Stomach (tissue), 9 donors: ENCODE results near the gene SNAP47. TPM values are rescaled to one million over a fixed set of nuclear protein-coding genes. Genes with fewer than 3 reads are reported as not detected.

ENCODE experiments used
- DNase-seq, 2 donors: peaks; one replicate each; pipeline versions ENCODE4 v3.0.0 to v3.0.0-alpha.2; 2013 to 2019
- H3K27ac ChIP-seq, 5 donors: fragments of 200-600 bp in 4 of 5; sonication (generic) in 4 of 5; one replicate each; pipeline ENCODE4 v1.5.1; 2013 to 2019; ENCODE audit warnings: mild to moderate bottlenecking in 1 of 5, moderate library complexity in 1 of 5
- H3K27me3 ChIP-seq, 3 donors: fragments of 200-600 bp; sonication (generic); one replicate each; pipeline ENCODE4 v1.5.1; 2017 to 2019; ENCODE audit warnings: mixed run types in 1 of 3
- H3K36me3 ChIP-seq, 4 donors: fragments of 200-600 bp; sonication (generic); 1 replicate in 3 of 4; 2 replicates in 1 of 4; pipeline ENCODE4 v1.5.1; 2016 to 2019
- H3K4me1 ChIP-seq, 4 donors: fragments of 200-600 bp; sonication (generic); one replicate each; pipeline ENCODE4 v1.5.1; 2016 to 2019
- H3K4me3 ChIP-seq, 4 donors: fragments of 200-600 bp; sonication (generic) in 3 of 4; one replicate each; pipeline ENCODE4 v1.5.1; 2016 to 2019; ENCODE audit warnings: mild to moderate bottlenecking in 1 of 4
- H3K9me3 ChIP-seq, 4 donors: fragments of 200-600 bp; sonication (generic); one replicate each; pipeline ENCODE4 v1.5.1; 2016 to 2019
- CTCF ChIP-seq, 7 experiments: fragments of 450-650 bp in 4 of 7; fragments of 200-600 bp in 3 of 7; sonication (generic) in 3 of 7; IDR thresholded peaks; one replicate each; pipeline ENCODE4 v1.5.1; 2016 to 2019; ENCODE audit warnings: antibody characterized with exemption in 7 of 7, control low read depth in 2 of 7, mild to moderate bottlenecking in 1 of 7
- EP300 ChIP-seq: sonication (generic); formaldehyde crosslinking; IDR thresholded peaks from one replicate; pipeline ENCODE4 v1.6.1; 2017; ENCODE audit warnings: antibody characterized with exemption
- POLR2A ChIP-seq, 4 donors: fragments of 450-650 bp; IDR thresholded peaks; one replicate each; pipeline ENCODE4 v1.6.1; 2016; ENCODE audit warnings: antibody characterized with exemption in 4 of 4, control low read depth in 2 of 4, mild to moderate bottlenecking in 1 of 4, moderate library complexity in 1 of 4
- POLR2AphosphoS5 ChIP-seq, 3 donors: sonication (generic); formaldehyde crosslinking; IDR thresholded peaks; one replicate each; pipeline ENCODE4 v1.6.1; 2016; ENCODE audit warnings: antibody characterized with exemption in 3 of 3
- WGBS, 5 donors: extraction: QIAGEN DNeasy Blood & Tissue Kit in 3 of 5; methylation state at CpG; one replicate each; pipeline versions ENCODE4 v1.1.5 to v1.1.7; 2013 to 2018; 5-methylcytosine and 5-hydroxymethylcytosine counted together
- intact Hi-C: fragments of 100-400 bp; cut with DNase I; formaldehyde crosslinking; loops from one replicate; pipeline ENCODE4 v1.15.1; 2023; ENCODE audit warnings: low total_unique reads
- polyA plus RNA-seq, 3 donors: library from polyadenylated mRNA; stranded (reverse); fragments of 200-250 nt; gene quantifications; one replicate each; pipeline ENCODE4 v1.2.3, GENCODE V29; 2013
- total RNA-seq, 5 donors: library from RNA; depleted of rRNA; stranded (reverse); fragments of >200 nt; gene quantifications; one replicate each; pipeline versions ENCODE4 v1.1.0 to v1.2.3, GENCODE V29; 2014 to 2016
- donor health status: healthy with polysubstance abuse.
- donor health status: Bipolar disorder and iron deficiency.
- donor health status: healthy.

Gene SNAP47
- total and polyA plus RNA-seq, 8 donors = 13.7 to 117 (median 27.3) TPM

GRCh38 chr1:227792216-227793078 lies 57.2 kb downstream of the SNAP47 start:
- no peak for DNase-seq
- WGBS, 5 donors = 78 to 87% (median 86%) methylated on average over 19 of the region's 19 CpGs
- Histone ChIP-seq H3K36me3 (no peaks in the 10 kb centered on the region), H3K27me3 (peaks cover 0 to 21% (median 0%) of the 10 kb centered on the region in 3 donors), H3K27ac (peak overlapping the region in 1 of 5 donors; percentile 18), H3K9me3 (no peaks in the 10 kb centered on the region), H3K4me1 (peaks cover 10 to 32% (median 28%) of the 10 kb centered on the region in 4 donors), H3K4me3 (no peak overlapping the region)
- intact Hi-C loops = no loop called here
- TF ChIP-seq CTCF (IDR thresholded peaks at IDR 0.05) (no peak), POLR2AphosphoS5 (IDR thresholded peaks at IDR 0.05) (no peak), POLR2A (IDR thresholded peaks at IDR 0.05) (no peak), EP300 (no peak)

GRCh38 chr1:227793079-227793947 lies 58.1 kb downstream of the SNAP47 start:
- Histone ChIP-seq H3K27ac (peak overlapping the region in 3 of 5 donors; percentile 43 to 61 (median 47)), H3K9me3 (no peaks in the 10 kb centered on the region), H3K4me1 (peaks cover 10 to 30% (median 24%) of the 10 kb centered on the region in 4 donors), H3K27me3 (peaks cover 0 to 21% (median 0%) of the 10 kb centered on the region in 3 donors), H3K4me3 (no peak overlapping the region), H3K36me3 (no peaks in the 10 kb centered on the region)
- no peak for TF ChIP-seq CTCF (IDR thresholded peaks at IDR 0.05)
- no peak for TF ChIP-seq EP300
- TF ChIP-seq POLR2A (IDR thresholded peaks at IDR 0.05) = no peak
- no peak for TF ChIP-seq POLR2AphosphoS5 (IDR thresholded peaks at IDR 0.05)
- WGBS, 5 donors = 82 to 88% (median 85%) methylated on average over 4 to 10 of the region's 10 CpGs
- intact Hi-C loops = no loop called here
- DNase-seq = no peak

- WGBS, 5 donors = 35 to 57% (median 55%) methylated on average over 2 to 12 of the region's 12 CpGs
- intact Hi-C loops = no loop called here
- peak overlapping the region in 3 of 5 donors; percentile 43 to 61 (median 47) for H3K27ac ChIP-seq
- H3K4me3 ChIP-seq = no peak overlapping the region
- no peaks in the 10 kb centered on the region for H3K36me3 ChIP-seq
- H3K4me1 ChIP-seq = peaks cover 5 to 23% (median 15%) of the 10 kb centered on the region in 4 donors
- no peaks in the 10 kb centered on the region for H3K9me3 ChIP-seq
- TF ChIP-seq EP300 (no peak), POLR2A (IDR thresholded peaks at IDR 0.05) (no peak), CTCF (IDR thresholded peaks at IDR 0.05) (no peak), POLR2AphosphoS5 (IDR thresholded peaks at IDR 0.05) (no peak)
- peak in 1 of 2 donors; percentile 73 for DNase-seq
- H3K27me3 ChIP-seq = peaks cover 0 to 21% (median 0%) of the 10 kb centered on the region in 3 donors
Observed at GRCh38 chr1:227793948-227794816, 58.9 kb downstream of the SNAP47 start.
